D721Med (cell line): ENCODE results near the gene GBP2.

ENCODE experiments used
- DNase-seq: peaks from one replicate; pipeline ENCODE4 v3.0.0; 2011; ENCODE audit warnings: low spot score; ENCODE audit not compliant: insufficient read length
- FAIRE-seq: peaks from 2 replicates; lab custom pipeline; 2011; peaks lifted over from hg19 to GRCh38; lab: Jason Lieb, UNC
- TF ChIP-seq, protein P1 (sequence below): IDR thresholded peaks from 2 replicates; pipeline ENCODE4 v1.5.1; 2012; ENCODE audit warnings: mild to moderate bottlenecking, control low read depth; ENCODE audit not compliant: insufficient read depth; ENCODE audit errors: missing control alignments

The GBP2 gene

DNA sequence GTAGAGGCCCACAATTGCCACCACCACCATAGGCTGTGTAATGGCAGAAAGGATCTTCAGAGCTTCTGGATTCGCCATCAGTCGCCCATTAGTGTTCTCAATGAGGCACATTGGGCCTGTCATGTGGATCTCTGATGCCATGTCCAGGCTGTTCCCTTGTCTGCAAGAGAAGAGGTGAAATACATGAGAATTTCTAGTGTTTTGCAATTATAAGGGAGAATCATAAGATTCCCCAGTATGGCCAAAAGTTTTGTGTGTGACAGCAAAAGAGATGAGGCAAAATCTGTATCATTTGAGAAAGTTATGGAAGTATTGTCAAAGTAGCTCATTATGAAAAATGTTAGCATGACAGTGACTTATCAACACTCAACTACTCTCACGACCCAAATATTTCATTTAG, 62.8 kb downstream of the GBP2 start:
- DNase-seq = no peak
- TF ChIP-seq, protein P1, sequence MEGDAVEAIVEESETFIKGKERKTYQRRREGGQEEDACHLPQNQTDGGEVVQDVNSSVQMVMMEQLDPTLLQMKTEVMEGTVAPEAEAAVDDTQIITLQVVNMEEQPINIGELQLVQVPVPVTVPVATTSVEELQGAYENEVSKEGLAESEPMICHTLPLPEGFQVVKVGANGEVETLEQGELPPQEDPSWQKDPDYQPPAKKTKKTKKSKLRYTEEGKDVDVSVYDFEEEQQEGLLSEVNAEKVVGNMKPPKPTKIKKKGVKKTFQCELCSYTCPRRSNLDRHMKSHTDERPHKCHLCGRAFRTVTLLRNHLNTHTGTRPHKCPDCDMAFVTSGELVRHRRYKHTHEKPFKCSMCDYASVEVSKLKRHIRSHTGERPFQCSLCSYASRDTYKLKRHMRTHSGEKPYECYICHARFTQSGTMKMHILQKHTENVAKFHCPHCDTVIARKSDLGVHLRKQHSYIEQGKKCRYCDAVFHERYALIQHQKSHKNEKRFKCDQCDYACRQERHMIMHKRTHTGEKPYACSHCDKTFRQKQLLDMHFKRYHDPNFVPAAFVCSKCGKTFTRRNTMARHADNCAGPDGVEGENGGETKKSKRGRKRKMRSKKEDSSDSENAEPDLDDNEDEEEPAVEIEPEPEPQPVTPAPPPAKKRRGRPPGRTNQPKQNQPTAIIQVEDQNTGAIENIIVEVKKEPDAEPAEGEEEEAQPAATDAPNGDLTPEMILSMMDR = no peak
- no peak for FAIRE-seq

- DNase-seq = no peak
- TF ChIP-seq, protein P1 = no peak
- FAIRE-seq = no peak
Measured at GRCh38 chr1:89060091-89060490, 65.8 kb downstream of the GBP2 start.
